ENCODE results near the gene LTBP2. TPM values are rescaled to one million over a fixed set of nuclear protein-coding genes. Genes with fewer than 3 reads are reported as not detected.

Gene LTBP2
- total and polyA plus RNA-seq, 2 of the 8 experiments (the other 6 are each of a cell fraction or from before 2014, with no cell fraction given), result 0.48 to 0.89 TPM

DNA sequence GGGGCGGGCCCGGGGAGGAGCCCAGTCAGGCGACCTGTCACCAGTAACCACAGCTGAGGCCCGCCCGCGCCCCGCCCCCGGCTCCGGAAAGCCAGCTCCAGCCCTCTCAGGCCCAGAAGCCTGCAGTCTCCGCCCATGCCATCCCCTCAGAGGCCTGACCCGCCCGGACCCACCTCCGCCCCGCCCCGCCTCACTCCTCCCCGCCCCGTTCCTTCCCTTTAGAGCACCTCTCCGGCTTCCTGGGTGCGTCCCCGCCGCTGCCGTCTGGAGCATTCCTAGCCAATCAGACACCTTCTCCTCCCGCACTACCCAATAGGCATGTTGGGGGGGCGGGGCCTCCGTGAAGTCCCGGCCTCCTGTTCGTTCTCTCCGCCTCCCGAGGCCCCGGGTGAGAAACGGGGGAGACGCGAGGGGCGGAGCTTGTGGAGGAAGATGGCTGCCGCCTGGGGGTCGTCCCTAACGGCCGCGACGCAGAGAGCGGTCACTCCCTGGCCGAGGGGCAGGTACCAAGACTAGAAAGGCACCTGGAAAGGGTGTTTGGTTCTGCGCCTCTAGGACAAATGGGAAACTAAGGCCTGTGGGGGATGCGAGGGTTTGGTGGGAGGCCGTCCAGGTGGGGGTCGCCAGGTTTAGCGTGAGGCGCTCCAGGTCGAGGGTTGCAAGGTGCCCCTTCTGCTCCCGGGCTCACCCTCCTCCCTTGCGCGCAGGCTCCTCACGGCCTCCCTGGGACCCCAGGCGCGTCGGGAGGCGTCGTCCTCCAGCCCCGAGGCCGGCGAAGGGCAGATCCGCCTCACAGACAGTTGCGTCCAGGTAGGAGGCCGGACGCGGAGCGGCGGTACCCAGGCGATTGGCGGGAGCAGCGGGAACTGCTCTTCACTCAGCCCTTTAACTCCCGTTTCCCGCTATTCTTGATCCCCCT, 118.4 kb downstream of the LTBP2 start, which contains the start of gene ISCA2 (continued):
- TF ChIP-seq, protein P1, sequence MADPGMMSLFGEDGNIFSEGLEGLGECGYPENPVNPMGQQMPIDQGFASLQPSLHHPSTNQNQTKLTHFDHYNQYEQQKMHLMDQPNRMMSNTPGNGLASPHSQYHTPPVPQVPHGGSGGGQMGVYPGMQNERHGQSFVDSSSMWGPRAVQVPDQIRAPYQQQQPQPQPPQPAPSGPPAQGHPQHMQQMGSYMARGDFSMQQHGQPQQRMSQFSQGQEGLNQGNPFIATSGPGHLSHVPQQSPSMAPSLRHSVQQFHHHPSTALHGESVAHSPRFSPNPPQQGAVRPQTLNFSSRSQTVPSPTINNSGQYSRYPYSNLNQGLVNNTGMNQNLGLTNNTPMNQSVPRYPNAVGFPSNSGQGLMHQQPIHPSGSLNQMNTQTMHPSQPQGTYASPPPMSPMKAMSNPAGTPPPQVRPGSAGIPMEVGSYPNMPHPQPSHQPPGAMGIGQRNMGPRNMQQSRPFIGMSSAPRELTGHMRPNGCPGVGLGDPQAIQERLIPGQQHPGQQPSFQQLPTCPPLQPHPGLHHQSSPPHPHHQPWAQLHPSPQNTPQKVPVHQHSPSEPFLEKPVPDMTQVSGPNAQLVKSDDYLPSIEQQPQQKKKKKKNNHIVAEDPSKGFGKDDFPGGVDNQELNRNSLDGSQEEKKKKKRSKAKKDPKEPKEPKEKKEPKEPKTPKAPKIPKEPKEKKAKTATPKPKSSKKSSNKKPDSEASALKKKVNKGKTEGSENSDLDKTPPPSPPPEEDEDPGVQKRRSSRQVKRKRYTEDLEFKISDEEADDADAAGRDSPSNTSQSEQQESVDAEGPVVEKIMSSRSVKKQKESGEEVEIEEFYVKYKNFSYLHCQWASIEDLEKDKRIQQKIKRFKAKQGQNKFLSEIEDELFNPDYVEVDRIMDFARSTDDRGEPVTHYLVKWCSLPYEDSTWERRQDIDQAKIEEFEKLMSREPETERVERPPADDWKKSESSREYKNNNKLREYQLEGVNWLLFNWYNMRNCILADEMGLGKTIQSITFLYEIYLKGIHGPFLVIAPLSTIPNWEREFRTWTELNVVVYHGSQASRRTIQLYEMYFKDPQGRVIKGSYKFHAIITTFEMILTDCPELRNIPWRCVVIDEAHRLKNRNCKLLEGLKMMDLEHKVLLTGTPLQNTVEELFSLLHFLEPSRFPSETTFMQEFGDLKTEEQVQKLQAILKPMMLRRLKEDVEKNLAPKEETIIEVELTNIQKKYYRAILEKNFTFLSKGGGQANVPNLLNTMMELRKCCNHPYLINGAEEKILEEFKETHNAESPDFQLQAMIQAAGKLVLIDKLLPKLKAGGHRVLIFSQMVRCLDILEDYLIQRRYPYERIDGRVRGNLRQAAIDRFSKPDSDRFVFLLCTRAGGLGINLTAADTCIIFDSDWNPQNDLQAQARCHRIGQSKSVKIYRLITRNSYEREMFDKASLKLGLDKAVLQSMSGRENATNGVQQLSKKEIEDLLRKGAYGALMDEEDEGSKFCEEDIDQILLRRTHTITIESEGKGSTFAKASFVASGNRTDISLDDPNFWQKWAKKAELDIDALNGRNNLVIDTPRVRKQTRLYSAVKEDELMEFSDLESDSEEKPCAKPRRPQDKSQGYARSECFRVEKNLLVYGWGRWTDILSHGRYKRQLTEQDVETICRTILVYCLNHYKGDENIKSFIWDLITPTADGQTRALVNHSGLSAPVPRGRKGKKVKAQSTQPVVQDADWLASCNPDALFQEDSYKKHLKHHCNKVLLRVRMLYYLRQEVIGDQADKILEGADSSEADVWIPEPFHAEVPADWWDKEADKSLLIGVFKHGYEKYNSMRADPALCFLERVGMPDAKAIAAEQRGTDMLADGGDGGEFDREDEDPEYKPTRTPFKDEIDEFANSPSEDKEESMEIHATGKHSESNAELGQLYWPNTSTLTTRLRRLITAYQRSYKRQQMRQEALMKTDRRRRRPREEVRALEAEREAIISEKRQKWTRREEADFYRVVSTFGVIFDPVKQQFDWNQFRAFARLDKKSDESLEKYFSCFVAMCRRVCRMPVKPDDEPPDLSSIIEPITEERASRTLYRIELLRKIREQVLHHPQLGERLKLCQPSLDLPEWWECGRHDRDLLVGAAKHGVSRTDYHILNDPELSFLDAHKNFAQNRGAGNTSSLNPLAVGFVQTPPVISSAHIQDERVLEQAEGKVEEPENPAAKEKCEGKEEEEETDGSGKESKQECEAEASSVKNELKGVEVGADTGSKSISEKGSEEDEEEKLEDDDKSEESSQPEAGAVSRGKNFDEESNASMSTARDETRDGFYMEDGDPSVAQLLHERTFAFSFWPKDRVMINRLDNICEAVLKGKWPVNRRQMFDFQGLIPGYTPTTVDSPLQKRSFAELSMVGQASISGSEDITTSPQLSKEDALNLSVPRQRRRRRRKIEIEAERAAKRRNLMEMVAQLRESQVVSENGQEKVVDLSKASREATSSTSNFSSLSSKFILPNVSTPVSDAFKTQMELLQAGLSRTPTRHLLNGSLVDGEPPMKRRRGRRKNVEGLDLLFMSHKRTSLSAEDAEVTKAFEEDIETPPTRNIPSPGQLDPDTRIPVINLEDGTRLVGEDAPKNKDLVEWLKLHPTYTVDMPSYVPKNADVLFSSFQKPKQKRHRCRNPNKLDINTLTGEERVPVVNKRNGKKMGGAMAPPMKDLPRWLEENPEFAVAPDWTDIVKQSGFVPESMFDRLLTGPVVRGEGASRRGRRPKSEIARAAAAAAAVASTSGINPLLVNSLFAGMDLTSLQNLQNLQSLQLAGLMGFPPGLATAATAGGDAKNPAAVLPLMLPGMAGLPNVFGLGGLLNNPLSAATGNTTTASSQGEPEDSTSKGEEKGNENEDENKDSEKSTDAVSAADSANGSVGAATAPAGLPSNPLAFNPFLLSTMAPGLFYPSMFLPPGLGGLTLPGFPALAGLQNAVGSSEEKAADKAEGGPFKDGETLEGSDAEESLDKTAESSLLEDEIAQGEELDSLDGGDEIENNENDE (IDR thresholded peaks at IDR 0.05; ENCODE audit: insufficient replicate concordance, low read length), result no peak
- TF ChIP-seq GABPA (IDR thresholded peaks at IDR 0.05; ENCODE audit: borderline replicate concordance, insufficient read depth, low read length) (no peak), SUZ12 (IDR thresholded peaks at IDR 0.05; ENCODE audit: low read length) (no peak), SIRT6 (IDR thresholded peaks at IDR 0.05; ENCODE audit: low read length) (no peak), SIN3A (conservative IDR thresholded peaks at IDR 0.05 in 1 of 2, IDR thresholded peaks at IDR 0.05 in 1 of 2; ENCODE audit: low read depth in 1 of 2, low read length in 2 of 2) (peak in 1 of 2 experiments; percentile 91; a peak in 2 of 4 replicates)
- TF ChIP-seq, protein P2, sequence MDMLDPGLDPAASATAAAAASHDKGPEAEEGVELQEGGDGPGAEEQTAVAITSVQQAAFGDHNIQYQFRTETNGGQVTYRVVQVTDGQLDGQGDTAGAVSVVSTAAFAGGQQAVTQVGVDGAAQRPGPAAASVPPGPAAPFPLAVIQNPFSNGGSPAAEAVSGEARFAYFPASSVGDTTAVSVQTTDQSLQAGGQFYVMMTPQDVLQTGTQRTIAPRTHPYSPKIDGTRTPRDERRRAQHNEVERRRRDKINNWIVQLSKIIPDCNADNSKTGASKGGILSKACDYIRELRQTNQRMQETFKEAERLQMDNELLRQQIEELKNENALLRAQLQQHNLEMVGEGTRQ (IDR thresholded peaks at IDR 0.05; ENCODE audit: low read length), result no peak
- TF ChIP-seq, protein P3, sequence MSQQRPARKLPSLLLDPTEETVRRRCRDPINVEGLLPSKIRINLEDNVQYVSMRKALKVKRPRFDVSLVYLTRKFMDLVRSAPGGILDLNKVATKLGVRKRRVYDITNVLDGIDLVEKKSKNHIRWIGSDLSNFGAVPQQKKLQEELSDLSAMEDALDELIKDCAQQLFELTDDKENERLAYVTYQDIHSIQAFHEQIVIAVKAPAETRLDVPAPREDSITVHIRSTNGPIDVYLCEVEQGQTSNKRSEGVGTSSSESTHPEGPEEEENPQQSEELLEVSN (IDR thresholded peaks at IDR 0.05), result no peak; the same call in 1 of the 2 replicates

Measured in H1 (cell line).